Mucosa of rectum (tissue), 2 donors: ENCODE data around the gene FBXO4.

Source experiments
- H3K27ac ChIP-seq, 2 donors: one replicate each; pipeline ENCODE4 v1.7.0; 2013; ENCODE audit warnings: inconsistent platforms in 2 of 2, low read depth in 2 of 2, low read length in 2 of 2
- H3K27me3 ChIP-seq, 2 donors: one replicate each; pipeline ENCODE4 v1.7.0; 2013; ENCODE audit warnings: low read length in 2 of 2; ENCODE audit not compliant: control insufficient read depth in 2 of 2, insufficient read depth in 2 of 2
- H3K36me3 ChIP-seq, 2 donors: one replicate each; pipeline ENCODE4 v1.7.0; 2013; ENCODE audit warnings: low read length in 2 of 2; ENCODE audit not compliant: control insufficient read depth in 2 of 2, insufficient read depth in 2 of 2
- H3K4me1 ChIP-seq, 2 donors: one replicate each; pipeline ENCODE4 v1.7.0; 2013; ENCODE audit warnings: low read length in 2 of 2, mild to moderate bottlenecking in 1 of 2; ENCODE audit not compliant: control insufficient read depth in 2 of 2, insufficient read depth in 2 of 2
- H3K4me3 ChIP-seq, 2 donors: one replicate each; pipeline ENCODE4 v1.7.0; 2013; ENCODE audit warnings: low read length in 2 of 2
- H3K9ac ChIP-seq, 2 donors: one replicate each; pipeline ENCODE4 v1.7.0; 2013; ENCODE audit warnings: low read length in 2 of 2, low read depth in 1 of 2, mild to moderate bottlenecking in 1 of 2
- H3K9me3 ChIP-seq, 2 donors: one replicate each; pipeline ENCODE4 v1.7.0; 2013; ENCODE audit warnings: low read length in 2 of 2; ENCODE audit not compliant: control insufficient read depth in 2 of 2
- donor health status: healthy.
- donor health status: Normal muscosa, but diverticular disease.

FBXO4 gene, protein sequence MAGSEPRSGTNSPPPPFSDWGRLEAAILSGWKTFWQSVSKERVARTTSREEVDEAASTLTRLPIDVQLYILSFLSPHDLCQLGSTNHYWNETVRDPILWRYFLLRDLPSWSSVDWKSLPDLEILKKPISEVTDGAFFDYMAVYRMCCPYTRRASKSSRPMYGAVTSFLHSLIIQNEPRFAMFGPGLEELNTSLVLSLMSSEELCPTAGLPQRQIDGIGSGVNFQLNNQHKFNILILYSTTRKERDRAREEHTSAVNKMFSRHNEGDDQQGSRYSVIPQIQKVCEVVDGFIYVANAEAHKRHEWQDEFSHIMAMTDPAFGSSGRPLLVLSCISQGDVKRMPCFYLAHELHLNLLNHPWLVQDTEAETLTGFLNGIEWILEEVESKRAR

DNA sequence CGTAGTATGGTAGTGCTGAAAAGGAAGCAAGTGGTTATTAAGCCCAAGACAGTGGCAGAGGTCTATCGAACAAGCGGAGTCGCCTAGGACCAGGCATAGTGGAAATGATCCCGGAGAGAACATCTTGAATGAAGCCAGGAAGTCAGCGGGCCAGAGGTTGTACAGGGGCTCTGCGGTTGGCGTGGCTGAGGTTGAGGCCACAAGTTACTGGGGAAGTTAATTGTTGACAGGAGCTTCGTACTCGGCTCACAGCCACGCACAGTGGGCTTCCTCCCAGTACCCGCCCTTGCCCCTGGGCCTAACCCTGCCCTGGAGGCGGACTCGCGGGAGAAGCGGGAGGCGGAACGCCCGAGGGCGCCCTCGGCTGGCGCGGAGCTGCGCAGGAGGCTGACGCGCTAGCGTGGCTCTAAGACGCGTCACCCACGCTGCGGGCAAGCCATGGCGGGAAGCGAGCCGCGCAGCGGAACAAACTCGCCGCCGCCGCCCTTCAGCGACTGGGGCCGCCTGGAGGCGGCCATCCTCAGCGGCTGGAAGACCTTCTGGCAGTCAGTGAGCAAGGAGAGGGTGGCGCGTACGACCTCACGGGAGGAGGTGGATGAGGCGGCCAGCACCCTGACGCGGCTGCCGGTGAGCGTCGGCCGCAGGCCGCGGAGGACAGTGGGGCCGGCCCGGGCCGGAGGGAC, at the start of gene FBXO4:
Gene FBXO4 (plus strand): TSS at position 410 of the 683 bp plus-strand sequence. CDS start 29 bp downstream, at position 439.
- peaks cover 3 to 13% of the 10 kb centered on the region in 2 donors for H3K4me1 ChIP-seq
- H3K27ac ChIP-seq: peak within 1 kb of the TSS; percentile 83 to 93
- H3K36me3 ChIP-seq: peaks cover 0 to 6% of the 10 kb centered on the region in 2 donors

DNA sequence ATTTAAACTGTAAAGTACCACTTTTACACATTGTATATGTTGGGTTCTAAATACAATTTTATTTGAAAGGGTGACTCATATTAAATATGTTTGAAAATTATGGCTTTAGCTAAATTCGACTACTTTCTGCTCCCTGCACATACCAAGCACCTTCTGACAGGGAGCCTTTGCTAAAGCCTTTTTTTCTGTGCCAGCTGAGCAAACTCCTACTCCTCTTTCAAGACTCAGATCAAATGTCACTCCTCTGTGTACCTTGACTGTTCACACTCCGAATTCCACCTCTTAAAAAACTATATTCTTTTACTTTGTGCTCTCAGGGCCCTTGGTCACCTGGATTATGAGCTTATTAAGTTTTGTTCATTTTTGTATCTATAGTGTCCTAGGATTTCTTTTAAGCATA, 48.4 kb upstream of the FBXO4 start:
- Histone ChIP-seq H3K27me3 (peaks cover 0 to 2% of the 10 kb centered on the region in 2 donors), H3K9ac (no peak overlapping the region), H3K36me3 (no peaks in the 10 kb centered on the region), H3K4me1 (no peaks in the 10 kb centered on the region), H3K27ac (no peak overlapping the region), H3K9me3 (no peaks in the 10 kb centered on the region), H3K4me3 (no peak overlapping the region)

More for the DNA sequence above, at the start of gene FBXO4:
- Histone ChIP-seq H3K4me3 (peak within 1 kb of the TSS; percentile 88 to 91), H3K9ac (peak within 1 kb of the TSS; percentile 87 to 92), H3K9me3 (no peaks in the 10 kb centered on the region), H3K27me3 (no peaks in the 10 kb centered on the region)

DNA sequence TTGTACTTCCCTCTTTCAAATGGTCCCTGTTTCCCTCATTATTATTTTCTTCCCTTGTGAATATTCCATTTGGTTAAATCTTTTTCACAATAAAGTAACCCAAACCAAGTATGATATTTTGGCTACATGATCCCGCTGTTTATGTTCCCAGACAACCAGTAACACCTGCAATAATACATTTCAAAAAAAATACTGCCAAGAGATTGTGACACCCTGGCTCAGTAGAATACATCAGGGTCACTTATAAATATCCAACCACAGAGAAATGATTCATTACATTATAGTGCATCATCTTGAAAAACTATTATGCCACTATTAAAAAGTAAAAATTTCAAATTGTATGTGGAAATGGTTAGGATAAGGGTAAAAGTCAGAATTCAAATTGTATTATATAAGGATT, 47.7 kb upstream of the FBXO4 start:
- Histone ChIP-seq H3K9me3 (no peaks in the 10 kb centered on the region), H3K4me1 (no peaks in the 10 kb centered on the region), H3K27ac (no peak overlapping the region), H3K9ac (no peak overlapping the region), H3K4me3 (no peak overlapping the region), H3K36me3 (no peaks in the 10 kb centered on the region), H3K27me3 (no peaks in the 10 kb centered on the region)

DNA sequence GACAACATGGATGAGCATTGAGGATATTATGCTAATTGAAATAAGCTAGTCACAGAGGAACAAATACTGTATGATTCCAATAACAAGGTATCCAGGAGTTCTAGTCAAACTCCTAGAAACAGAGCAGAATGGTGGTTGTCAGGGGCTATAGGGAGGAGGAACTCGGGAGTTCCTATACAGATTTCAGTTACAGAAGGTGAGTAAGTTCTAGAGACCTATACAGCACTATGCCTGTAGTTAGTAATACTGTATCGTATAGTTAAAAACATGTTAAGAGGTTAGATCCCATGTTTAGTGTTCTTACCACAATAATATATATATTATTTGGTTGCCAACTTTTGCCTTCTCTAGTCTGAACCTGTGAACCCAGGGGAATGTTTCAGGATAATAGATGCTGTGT, 46.9 kb upstream of the FBXO4 start:
- H3K9ac ChIP-seq: no peak overlapping the region
- no peak overlapping the region for H3K27ac ChIP-seq
- no peaks in the 10 kb centered on the region for H3K27me3 ChIP-seq
- no peaks in the 10 kb centered on the region for H3K36me3 ChIP-seq
- H3K9me3 ChIP-seq: no peaks in the 10 kb centered on the region
- no peaks in the 10 kb centered on the region for H3K4me1 ChIP-seq
- no peak overlapping the region for H3K4me3 ChIP-seq

DNA sequence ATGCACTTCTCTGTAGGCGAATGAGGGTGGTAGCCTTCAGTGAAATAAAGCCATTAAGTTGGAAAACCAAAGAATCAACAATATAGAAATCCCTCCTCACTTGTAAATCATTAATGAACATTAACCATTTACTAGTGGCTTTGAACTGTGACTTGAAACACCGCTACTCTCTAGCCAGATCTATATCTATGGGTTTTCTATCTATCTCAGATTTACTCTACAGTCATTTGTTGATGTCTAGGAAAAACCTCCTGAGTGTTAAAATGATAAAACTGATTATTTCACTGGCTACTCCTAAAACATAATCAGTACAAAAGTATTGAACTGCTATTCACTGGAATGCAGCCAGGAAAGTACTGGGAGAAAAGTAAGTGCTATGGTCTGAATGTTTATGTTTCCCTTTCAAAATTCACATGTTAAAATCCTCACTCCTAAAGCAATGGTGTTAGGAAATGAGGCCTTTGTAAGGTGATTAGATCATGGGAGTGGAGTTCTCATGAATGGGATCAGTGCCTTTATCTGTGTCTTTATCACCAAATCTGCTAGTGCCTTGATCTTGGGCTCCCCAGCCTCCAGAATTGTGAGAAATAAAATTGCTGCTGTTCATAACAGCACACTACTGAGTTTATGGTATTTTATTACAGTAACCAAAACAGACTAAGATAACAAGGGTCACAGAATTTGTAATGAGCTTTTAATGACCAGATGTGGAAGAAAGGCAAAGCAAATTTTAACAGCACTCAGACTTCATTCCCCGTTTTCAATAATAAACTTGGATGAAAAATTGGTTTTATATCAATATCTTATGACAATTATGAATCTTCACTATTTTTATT, 46.2 kb upstream of the FBXO4 start:
- H3K9me3 ChIP-seq: no peaks in the 10 kb centered on the region
- H3K36me3 ChIP-seq: no peaks in the 10 kb centered on the region
- H3K9ac ChIP-seq: no peak overlapping the region
- H3K4me3 ChIP-seq: no peak overlapping the region
- H3K4me1 ChIP-seq: no peaks in the 10 kb centered on the region
- H3K27ac ChIP-seq: no peak overlapping the region
- no peaks in the 10 kb centered on the region for H3K27me3 ChIP-seq

DNA sequence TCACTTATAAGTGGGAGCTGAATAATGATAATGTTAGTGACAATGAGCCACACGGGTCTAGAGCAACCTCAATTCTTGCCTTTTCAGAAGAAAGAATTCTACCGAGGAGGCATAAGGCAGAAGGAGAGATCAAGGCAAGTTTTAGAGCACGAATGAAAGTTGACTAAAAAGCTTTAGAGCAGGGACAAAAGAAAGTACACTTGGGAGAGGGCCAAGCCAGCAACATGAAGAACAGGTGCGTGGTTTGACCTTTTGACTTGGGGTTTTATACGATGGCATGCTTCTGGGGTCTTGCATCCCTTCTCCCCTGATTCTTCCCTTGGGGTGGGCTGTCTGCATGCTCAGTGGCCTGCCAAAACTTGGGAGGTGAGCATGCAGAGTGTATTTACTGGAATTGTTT, 42.3 kb upstream of the FBXO4 start:
- Histone ChIP-seq H3K36me3 (no peaks in the 10 kb centered on the region), H3K9me3 (no peaks in the 10 kb centered on the region), H3K9ac (no peak overlapping the region), H3K27me3 (peaks cover 0 to under 1% of the 10 kb centered on the region in 2 donors), H3K27ac (no peak overlapping the region), H3K4me1 (no peaks in the 10 kb centered on the region), H3K4me3 (no peak overlapping the region)

DNA sequence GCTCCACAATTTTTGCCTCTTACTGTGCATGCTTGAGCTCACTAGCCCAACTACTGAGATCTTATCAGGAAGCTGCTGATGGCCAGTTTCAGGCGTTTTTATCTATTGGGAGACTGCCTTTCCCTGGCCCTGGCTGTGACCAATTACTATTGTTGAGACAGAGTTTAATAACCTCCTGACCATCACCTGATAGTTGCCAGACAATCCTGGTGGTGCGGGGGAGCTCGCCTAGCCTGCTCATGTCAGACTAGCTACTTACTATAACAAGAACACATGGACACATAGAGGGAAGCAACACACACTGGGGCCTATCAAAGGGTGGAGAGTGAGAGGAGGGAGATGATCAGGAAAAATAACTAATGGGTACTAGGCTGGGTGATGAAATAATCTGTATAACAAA, 41.8 kb upstream of the FBXO4 start:
- H3K36me3 ChIP-seq: no peaks in the 10 kb centered on the region
- H3K27me3 ChIP-seq: peaks cover 0 to 3% of the 10 kb centered on the region in 2 donors
- H3K4me1 ChIP-seq: no peaks in the 10 kb centered on the region
- no peak overlapping the region for H3K4me3 ChIP-seq
- no peak overlapping the region for H3K27ac ChIP-seq
- no peak overlapping the region for H3K9ac ChIP-seq
- H3K9me3 ChIP-seq: no peaks in the 10 kb centered on the region

DNA sequence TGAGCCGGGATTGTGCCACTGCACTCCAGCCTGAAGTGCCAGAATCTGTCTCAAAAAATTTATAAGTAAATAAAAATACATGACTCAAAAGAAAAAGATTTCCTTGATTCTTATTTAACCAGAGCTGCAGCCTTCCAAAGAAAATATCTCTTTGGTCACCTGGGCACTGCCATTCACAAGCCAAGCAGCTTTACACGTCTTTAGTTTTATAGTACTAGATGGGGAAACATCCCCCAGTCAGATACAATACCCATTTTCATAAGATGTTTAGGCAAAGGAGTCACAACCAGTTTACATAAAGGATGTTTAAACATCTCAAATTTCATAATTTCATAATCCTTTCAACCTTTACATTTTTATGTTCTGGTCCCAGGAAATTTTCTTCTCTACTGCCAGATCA, 41.1 kb upstream of the FBXO4 start:
- Histone ChIP-seq H3K27me3 (peaks cover 0 to 3% of the 10 kb centered on the region in 2 donors), H3K36me3 (no peaks in the 10 kb centered on the region), H3K9ac (no peak overlapping the region), H3K27ac (no peak overlapping the region), H3K9me3 (no peaks in the 10 kb centered on the region), H3K4me3 (no peak overlapping the region), H3K4me1 (no peaks in the 10 kb centered on the region)

DNA sequence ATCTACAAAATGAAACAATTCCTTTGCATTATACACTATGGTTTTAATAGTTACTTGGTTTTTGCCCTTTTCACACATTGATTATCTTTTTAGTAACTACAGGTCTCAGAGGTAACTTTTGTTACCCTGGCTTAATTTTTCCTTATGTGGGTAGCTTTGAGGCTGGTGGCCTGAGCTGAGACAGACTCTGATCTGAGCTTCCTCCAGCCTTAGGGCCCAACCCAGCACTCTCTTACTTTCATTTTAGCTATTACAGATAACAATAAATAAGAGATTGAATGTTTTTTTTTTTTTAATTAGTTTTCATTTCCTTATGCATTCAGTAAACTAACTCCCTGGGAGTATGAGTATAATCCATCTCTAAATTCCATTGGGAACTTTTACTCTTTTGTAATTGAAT, 39.8 kb upstream of the FBXO4 start:
- H3K9ac ChIP-seq: no peak overlapping the region
- H3K27me3 ChIP-seq: peaks cover 0 to 3% of the 10 kb centered on the region in 2 donors
- H3K4me1 ChIP-seq: no peaks in the 10 kb centered on the region

More for the DNA sequence above, 39.8 kb upstream of the FBXO4 start:
- Histone ChIP-seq H3K36me3 (no peaks in the 10 kb centered on the region), H3K4me3 (no peak overlapping the region), H3K9me3 (no peaks in the 10 kb centered on the region), H3K27ac (no peak overlapping the region)
